T-helper 1 cell treated with Interleukin-12 subunit alpha and Interleukin-12 subunit beta and Interleukin-4 antibody, amounts not matched to agents 30 ng/mL and 1 ng/mL, for 36 hours (primary cell): Measurements from ENCODE around the gene TMEM109. TPM values are rescaled to one million over a fixed set of nuclear protein-coding genes. Genes with fewer than 3 reads are reported as not detected.

Source experiments
- intact Hi-C: fragments of 100-400 bp; cut with micrococcal nuclease; formaldehyde crosslinking; loops from one replicate; pipeline ENCODE4 v1.15.1; 2024
- total RNA-seq: library from RNA; stranded (reverse); gene quantifications from 2 replicates; pipeline ENCODE4 v1.2.3, GENCODE V29; 2022

TMEM109 gene
- total RNA-seq, 1 donor from 2014 or later = 103 TPM

DNA sequence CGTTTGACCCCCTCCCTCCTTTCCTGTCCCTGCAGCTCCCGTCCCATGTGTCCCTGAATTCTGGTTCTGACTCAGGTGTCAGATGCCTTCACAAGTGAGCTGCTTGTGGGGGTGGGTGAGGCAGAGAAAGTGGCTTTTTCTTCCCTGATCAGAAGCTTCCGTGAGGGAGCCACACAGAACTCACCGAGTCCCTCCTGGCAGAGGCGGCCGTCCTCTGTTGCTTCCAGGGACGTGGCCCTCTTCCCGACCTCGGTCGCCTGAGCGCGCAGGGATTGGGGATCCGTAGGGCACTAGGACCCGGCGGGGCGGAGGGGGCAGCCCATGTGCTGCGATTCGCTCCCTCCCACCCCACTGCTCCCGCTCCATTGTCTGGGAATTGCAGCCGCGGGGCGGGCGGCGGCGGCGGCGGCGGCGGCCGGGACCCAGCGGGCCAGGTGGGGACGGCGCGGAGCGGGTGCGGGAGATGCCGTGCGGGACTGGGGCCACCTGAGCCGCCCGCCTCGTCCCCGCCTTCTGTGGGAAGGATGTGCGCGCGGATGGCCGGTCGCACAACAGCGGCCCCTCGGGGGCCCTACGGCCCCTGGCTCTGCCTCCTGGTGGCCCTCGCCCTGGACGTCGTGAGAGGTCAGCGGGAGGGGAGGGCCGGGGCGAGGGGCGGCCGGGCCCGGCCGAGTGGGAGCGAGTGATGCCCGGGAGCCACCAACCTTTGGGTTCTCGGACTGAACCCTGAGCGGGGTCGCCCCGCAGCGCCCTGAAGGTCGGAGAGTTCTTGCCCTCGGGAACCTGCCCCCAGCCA lies 10.3 kb downstream of the TMEM109 start, which contains the start of gene TMEM132A:
TMEM132A (plus strand) TSS at position 351 of the 796 bp plus-strand sequence; CDS start at position 525, 174 bp downstream.
- intact Hi-C loops = loop anchor here (1.0 kb wide), 1 partner anchor 9 kb away; no protein-coding TSS in a partner anchor

- intact Hi-C loops = loop anchor here (1.0 kb wide), 1 partner anchor 10 kb away; no protein-coding TSS in a partner anchor
Measured at GRCh38 chr11:60924906-60925853, 11.2 kb downstream of the TMEM109 start.

- intact Hi-C loops = no loop called here
Measured at GRCh38 chr11:60925868-60926267, 11.9 kb downstream of the TMEM109 start.

GRCh38 chr11:60926500-60926899 lies 12.5 kb downstream of the TMEM109 start:
- intact Hi-C loops = no loop called here

DNA sequence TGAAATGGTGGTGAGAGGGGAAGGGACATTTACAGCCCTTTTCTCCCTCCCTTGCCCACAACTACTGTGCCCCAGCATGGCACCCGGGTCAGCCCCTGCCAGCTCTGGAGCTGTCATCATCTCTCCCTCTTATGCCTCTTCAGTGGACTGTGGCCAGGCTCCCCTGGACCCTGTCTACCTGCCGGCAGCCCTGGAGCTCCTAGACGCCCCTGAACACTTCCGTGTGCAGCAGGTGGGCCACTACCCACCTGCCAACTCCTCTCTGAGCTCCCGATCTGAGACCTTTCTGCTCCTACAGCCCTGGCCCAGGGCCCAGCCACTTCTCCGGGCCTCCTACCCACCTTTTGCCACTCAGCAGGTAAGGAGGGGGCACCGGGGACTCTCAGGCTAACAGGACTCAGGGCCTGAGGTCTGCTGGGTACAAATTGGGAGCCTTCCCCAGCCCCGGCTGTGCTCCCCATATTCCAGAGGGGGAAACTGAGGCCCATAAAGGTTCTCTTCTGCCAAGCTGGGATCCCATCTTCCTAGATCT lies 13.2 kb downstream of the TMEM109 start:
- intact Hi-C loops = no loop called here

GRCh38 chr11:60927600-60927999 lies 13.6 kb downstream of the TMEM109 start:
- intact Hi-C loops = no loop called here

- intact Hi-C loops = no loop called here
Measured at GRCh38 chr11:60928563-60929001, 14.6 kb downstream of the TMEM109 start.

DNA sequence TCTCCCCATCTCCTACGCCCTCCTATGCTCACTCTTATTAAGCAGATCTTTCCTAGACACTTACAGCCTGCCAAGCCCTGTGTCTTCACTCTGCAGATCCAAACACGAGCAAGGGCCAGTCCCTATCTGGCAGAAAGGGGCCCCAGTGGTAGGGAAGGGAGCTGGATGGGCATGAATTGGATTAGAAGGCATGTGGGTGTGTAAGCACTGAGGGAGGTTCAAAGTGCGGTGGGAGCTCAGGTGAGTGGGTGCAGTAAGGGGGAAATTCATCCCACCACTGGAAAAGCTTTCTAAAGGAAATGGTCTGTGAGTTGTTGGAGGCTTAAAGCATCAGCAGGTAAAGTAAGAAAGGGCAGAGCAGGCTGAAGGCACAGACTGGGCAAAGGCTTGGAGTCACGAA lies 15.8 kb downstream of the TMEM109 start:
- intact Hi-C loops = no loop called here

GRCh38 chr11:60930394-60930793 lies 16.4 kb downstream of the TMEM109 start:
- intact Hi-C loops = no loop called here

- intact Hi-C loops = no loop called here
Measured at GRCh38 chr11:60931917-60932316, 18.0 kb downstream of the TMEM109 start.

DNA sequence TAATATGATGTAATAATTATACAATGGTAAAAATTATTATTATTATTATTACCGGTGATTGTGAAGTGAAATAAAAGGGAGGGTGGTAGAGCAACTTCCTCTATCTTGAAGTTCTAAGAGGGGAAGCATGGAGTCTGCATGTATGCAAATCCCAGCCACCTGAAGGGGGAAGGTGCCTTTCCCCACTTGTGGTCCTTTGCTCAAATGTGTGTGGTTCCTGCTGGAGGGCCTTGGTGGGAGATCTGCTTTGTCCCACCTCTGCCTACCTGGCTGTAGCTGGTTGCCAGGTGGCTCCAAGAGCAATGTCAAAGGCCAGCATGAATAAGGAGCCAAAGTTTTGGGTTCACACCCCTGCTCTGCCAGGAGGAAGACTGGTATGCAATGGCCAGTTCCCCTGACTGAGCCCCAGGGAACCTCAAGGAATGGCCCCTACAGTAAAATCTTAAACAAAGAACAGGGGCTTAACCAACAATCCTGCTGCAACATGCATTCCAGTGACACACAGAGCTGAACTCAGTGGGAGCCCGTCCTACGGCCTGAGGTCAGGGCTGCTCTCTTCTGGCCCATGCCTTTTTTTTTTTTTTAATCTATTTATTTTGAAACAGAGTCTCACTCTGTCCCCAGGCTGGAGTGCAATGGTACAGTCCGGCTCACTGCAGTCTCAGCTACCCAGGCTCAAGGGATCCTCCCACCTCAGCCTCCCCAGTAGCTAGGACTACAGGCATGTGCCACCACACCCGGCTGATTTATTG lies 18.8 kb downstream of the TMEM109 start:
- intact Hi-C loops = no loop called here

GRCh38 chr11:60933416-60934123 lies 19.6 kb downstream of the TMEM109 start:
- intact Hi-C loops = no loop called here

DNA sequence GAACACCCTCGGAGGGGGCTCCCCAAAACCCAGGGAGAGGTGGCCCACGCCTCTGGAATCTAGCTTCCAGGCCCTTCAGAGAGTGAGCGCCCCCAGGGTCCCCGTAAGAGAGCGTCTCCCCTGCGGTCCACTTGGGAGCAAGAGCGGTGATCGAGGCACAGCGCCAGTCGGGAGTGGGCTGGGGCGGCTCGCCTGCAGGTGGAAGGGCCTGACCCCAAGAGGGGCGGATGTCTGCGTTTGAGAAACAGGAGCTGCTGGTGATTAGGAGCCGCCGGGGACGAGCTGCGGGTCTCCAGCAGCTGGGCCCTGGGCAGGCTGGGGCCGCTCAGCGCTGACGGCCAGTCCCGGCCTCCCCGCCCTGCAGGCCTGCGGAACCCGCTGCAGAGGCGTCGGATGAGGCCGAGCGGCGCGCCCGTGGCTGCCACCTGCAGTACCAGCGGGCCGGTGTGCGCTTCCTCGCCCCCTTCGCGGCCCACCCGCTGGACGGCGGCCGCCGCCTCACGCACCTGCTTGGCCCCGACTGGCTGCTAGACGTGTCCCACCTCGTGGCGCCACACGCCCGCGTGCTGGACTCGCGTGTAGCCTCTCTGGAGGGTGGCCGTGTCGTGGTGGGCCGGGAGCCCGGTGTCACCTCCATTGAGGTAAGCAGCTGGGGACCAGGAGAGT lies 20.3 kb downstream of the TMEM109 start:
- intact Hi-C loops = no loop called here

- intact Hi-C loops = no loop called here
Measured at GRCh38 chr11:60934790-60935605, 21.0 kb downstream of the TMEM109 start.

- intact Hi-C loops = no loop called here
Measured at GRCh38 chr11:60935676-60936442, 21.9 kb downstream of the TMEM109 start.

- intact Hi-C loops = no loop called here
Measured at GRCh38 chr11:60936467-60937143, 22.6 kb downstream of the TMEM109 start.

- intact Hi-C loops = no loop called here
Measured at GRCh38 chr11:60937144-60937527, 23.2 kb downstream of the TMEM109 start.

GRCh38 chr11:60937811-60938210 lies 23.9 kb downstream of the TMEM109 start:
- intact Hi-C loops = no loop called here
